GM21619 (cell line): ENCODE results near the gene GLB1L3.
"Not testable (repeated sequence)": the region's sequence is repeated elsewhere in the genome, so short reads cannot be mapped to it uniquely, and the experiment has no call there.

Experiments
- ATAC-seq: cut with Tn5 transposase; IDR thresholded peaks from one replicate; pipeline ENCODE4 v1.9.1; 2021; ENCODE audit not compliant: unreplicated experiment

Gene GLB1L3

DNA sequence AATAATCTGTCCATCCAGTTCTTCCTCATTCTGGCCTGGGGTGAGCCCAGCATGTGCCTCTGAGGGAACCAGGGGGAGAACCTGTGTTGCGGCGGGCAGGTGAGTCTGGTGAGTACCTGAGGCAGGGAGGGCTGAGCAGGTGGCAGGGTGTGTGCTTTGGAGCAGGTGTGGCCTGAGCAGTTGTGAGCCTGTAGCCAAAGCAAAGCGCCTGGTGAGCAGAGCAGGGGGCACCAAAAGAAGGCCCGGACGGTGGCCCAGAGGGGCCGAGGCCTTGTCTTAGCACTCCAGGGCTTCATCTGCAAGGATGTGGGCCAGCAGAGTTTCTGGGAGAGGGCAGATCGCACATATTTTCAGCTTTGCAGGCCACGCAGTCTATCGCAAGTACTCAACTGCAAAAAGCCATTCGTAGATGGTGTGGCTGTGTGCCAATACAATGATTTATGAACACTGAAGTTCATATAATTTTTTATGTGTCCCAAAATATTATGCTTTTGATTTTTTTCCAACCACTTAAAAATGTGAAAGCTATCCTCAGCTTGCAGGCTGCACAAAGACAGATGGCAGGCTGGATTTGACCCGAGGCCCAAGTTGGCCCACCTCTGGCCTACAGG, 64.3 kb downstream of the GLB1L3 start:
- ATAC-seq = no peak

DNA sequence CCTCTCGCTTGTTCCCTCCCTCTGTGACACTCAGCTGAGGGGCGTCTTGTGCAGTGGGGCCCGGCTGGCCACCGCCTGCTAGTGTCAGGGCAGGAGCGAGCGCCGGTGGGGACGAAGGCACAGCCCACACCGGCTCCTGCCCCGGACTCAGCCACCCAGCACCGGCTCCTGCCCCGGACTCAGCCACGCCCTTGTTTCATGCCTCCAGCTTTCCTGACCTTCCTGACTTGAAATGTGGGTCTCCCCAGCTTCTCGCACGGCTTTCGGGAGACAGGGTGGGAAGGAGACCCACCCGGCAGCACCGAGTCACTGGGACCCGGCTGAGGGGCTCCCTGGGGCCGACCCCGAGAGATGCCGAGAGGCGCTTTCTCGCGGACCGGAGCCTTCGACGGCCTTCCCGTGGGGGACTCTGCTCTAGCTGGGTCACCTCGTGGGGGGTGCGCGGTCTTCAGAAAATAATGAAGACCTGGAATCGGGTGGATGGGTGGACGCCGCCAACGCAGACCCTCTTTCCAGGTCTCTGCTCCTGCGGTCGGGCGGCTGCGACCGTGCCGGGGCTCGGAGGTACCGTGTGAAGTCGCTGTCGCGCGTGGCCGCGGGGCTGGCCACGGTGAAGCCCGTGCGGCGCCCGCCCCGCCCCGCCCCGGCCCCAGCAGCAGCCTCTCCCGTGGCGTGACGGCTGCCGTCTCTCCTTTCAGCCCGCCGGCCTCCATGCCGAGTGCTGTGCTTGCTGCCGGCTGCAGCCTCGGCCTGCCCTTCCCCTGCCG, 65.8 kb downstream of the GLB1L3 start:
- no peak for ATAC-seq

DNA sequence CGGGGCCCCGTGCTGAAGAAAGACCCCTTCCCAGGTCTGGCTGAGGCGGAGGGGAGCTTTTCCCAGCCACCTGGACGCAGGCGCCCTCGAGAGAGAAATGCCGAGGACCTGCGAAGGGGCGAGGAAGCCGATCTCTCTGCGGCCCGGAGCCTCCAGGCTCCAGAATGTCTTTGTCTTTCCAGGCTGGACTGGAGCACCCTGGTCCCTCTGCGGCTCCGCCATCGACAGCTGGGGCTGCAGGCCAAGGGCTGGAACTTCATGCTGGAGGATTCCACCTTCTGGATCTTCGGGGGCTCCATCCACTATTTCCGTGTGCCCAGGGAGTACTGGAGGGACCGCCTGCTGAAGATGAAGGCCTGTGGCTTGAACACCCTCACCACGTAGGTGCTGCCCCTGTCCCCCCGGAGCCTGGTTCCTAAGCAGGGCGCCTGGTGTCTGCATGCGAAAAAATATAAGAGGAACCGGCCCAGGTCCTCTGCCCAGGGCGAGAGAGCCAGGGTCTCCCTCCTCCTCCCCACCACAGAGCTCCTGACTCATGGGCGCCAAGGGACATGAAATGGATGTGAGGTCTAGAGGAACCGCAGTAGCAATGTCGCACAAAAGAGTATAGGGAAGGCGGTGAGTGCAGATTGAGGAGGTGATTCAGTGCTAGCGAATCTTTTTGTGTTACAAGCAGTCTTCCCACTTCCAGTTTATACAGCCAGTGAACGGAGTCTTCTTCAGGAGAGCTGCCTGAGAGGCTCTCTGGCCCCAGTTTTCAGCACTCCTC, 66.6 kb downstream of the GLB1L3 start:
- ATAC-seq = no peak

DNA sequence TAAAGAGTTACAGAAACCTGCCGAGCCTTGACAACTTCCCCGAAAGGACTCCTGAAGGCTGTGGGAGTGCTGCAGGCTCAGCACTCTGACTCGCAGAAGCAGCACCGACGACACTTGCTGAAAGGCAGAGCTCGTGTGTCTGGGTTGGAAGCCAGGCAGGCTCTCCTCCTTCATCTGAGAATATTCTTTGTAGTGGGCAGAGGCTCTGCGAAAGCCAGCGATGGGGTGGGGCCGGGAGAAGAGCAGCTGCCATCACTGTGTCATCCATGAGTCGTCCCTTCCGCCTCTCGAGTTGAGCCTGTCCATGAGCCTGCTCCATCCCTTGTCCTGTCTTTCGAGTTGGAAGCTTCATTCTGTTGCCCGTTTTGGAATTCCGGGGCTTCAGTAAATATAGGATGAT, 67.5 kb downstream of the GLB1L3 start:
- ATAC-seq = no peak

DNA sequence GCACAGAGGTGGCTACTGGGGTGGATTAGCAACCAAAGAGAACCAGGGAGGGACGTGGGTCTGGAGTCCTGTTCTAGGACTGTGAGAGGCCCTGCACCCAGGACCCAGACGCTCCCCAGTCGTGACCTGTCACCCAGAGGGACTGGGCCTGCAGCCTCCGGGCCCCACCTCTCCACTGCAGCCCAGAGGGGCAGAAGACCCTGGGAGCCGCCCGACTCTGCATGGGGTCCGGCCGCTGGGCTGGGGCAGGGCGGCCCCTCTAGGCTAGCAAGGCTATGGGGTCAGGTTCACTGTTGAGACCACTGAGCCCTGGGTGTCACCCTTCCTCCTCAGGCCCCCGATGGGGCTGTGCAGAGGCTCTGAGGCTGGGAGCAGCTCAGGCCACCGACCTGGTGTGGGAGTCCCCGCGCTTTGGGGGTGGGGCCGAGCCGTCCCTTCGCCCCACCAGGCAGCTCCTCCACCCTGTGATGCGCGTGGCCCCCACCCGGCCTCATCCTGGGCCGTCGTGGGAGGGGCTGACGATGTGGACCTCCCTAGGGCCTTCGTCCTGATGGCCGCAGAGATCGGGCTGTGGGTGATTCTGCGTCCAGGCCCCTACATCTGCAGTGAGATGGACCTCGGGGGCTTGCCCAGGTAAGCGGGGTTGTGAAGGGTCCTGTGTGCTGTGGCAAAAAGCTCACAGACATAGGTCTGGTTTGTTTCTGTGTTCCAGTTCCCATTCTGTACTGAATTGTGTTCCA, 68.5 kb downstream of the GLB1L3 start:
- not testable (repeated sequence) for ATAC-seq

DNA sequence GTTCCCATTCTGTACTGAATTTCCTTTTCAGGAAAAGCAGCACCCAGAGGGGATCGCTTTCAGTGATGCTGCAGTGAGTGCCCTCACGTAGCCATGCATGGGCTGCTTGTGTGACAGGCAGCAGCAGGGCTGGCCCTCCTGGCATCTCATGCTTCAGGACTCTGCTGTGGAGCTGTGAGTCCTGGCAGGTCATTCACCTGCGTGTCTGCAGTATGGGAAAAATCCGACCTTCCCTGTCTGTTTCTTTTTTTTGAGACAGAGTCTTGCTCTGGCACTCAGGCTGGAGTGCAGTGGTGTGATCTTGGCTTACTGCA, 69.0 kb downstream of the GLB1L3 start:
- ATAC-seq = no peak

DNA sequence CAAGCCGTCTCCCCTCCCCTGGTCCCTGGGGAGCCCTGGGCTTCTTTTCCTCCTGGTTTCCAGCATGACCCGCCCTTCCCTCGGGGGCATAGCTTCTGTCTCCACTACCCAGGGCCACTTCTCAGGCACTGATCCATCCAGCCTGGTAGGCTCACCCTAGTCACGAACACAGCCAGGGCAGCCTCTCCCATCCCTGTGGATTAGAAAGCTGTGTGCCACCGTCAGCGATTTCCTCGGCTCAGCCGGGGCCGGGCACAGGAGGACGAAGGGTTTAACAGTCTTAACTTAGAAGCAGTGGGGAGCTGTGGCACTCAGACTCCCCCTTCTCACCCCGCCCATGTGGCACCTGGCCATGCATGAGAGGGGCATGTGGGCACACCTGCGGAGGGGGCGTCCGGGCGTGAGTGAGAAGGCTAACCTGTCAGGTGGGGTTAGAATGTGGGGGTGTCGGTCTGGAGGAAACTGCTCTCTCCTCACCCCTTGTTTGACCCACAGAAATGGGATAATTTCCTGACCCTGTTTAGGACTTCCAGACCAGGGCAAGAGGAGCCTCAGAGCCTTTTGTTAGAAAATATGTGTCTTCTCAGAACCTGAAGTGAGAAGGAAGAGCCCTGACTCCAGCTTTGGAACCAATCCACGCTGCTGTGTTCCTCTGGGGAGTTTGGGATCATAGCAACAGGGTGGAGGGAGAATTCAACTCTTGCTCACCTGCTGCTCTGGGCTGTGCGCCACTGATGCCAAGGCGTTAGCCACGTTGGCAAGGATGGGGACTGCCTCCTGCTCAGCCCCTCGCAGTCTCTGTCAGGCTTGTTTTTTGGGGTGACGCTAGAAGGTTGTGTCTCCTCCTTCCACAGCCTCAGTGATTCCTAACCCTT, 70.2 kb downstream of the GLB1L3 start:
- ATAC-seq = no peak

GRCh38 chr11:134346976-134347350, 70.8 kb downstream of the GLB1L3 start:
- no peak for ATAC-seq

DNA sequence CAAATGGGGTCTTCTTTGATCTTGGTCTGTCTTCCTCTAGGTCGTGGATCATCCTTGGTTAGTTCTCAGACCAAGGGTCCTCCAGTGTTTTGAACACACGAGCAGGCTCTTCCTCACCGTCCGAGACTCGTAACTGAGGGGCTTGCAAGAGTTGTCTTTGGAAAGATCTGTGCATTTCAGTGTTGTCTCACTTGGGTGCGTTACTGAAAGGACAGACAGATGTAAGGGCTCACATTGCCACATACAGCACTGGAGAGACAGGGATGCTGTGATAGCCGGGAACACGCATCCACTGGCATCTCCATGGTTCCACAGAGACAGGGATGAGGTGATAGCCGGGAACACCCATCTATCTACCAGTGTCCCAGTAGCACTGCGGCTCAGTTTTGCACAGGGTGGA, 71.3 kb downstream of the GLB1L3 start:
- ATAC-seq = no peak

- ATAC-seq = peak; percentile 49
Observed at GRCh38 chr11:134349109-134349801, 73.1 kb downstream of the GLB1L3 start.

DNA sequence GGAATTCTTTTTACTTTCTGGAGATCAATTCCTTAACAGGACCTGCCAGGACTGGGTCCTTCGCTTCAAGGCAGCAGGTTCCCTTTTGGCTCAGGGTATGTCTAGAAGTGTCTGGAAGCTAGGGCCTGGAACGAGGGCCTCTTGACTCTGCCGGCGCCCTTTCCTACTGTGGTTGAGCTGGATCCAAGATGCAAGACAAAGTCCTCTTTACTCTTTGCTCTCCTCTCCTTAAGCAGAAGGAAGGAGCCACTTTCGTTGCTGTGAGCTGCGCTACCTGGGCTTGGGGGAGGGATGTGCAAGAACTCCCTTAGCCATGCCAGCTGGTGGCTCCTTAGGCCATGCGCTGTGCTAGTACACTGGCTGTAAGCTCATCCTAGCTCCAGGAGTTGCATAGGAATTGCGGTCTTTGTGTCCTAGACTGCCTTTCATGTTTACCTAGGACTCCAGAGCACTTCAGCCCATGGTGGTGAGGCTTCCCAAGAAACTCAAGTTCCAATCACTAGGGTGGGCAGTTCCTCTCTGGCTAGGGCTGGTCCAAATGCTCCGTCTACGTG, 73.7 kb downstream of the GLB1L3 start:
- no peak for ATAC-seq

DNA sequence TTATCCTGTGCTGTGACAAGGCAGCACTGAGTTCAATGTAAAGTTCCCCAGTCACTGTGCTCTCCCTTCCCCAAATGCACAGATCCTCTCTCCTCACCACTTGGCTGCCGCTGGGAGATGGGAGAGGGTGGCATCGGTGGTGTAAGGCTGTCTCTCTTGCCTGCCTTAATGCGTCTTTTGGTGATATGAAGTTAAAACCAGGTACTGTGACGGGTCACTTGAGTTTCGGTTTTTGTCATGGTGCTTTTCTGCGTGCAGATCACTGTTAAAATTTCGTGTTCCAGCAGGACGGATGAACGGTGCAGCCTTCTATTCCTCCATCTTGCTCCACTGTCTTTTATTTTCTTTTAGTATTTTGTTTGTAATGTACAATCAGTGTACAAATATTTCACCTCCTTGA, 74.2 kb downstream of the GLB1L3 start:
- peak; percentile 76 for ATAC-seq

- no peak for ATAC-seq
Observed at GRCh38 chr11:134352111-134352510, 75.9 kb downstream of the GLB1L3 start.

DNA sequence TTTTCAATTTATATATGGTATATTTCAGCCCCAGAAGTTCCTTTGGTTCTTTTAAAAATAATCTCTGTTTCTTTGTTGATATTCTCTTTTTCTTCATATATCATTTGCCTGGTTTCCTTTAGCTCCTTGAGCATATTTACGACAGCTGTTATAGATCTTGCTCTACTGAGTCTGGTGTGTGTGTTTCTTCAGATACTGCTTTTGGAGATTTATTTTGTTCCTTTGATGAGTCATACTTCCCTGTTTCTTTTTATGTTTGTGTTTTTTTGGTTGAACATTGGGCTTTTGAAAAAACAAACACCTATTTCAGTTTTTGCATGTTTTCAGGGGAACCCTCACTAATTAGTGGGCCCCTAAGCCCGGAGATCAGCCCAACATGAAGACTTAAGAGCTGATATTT, 79.0 kb downstream of the GLB1L3 start:
- no peak for ATAC-seq

DNA sequence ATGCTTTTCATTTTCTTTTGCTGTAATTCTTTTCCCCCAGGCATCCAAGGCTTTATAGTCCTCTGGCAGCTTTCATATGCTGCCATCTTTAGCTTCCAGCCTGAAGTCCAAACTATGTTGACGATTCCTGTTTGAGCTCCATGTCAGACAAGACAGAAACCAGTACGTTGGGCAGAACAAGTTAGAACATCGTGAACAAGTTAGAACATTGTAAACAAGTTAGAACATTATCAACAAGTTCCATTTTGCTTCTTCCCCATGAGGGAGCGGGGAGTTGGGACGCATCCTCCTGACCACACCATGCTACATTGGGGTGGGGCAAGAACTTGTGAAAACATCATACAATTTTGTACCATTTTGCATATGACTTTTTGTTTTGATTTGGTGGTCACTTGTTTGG, 79.5 kb downstream of the GLB1L3 start:
- ATAC-seq = no peak

- no peak for ATAC-seq
Observed at GRCh38 chr11:134356656-134357544, 80.7 kb downstream of the GLB1L3 start.

DNA sequence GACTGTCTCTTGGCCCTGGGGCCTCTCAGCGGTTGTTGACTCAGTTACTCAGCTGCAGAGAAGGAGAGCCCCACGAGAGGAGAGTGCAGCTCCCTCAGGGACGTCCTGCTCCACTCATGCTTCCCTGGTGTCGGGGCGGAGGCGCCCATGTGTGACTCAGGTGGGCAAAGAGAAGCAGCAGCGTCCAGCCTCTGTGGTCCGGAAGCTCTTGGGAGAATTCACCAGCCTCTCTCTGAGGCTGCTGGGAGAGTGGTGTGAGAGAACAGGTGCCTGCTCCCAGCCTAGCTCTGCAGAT, 81.3 kb downstream of the GLB1L3 start:
- ATAC-seq = no peak

- no peak for ATAC-seq
Observed at GRCh38 chr11:134358165-134358855, 82.1 kb downstream of the GLB1L3 start.
